ENCODE data around the gene CCR1.
"Not testable (repeated sequence)": the region's sequence is repeated elsewhere in the genome, so short reads cannot be mapped to it uniquely, and the experiment has no call there.

Gene CCR1

DNA sequence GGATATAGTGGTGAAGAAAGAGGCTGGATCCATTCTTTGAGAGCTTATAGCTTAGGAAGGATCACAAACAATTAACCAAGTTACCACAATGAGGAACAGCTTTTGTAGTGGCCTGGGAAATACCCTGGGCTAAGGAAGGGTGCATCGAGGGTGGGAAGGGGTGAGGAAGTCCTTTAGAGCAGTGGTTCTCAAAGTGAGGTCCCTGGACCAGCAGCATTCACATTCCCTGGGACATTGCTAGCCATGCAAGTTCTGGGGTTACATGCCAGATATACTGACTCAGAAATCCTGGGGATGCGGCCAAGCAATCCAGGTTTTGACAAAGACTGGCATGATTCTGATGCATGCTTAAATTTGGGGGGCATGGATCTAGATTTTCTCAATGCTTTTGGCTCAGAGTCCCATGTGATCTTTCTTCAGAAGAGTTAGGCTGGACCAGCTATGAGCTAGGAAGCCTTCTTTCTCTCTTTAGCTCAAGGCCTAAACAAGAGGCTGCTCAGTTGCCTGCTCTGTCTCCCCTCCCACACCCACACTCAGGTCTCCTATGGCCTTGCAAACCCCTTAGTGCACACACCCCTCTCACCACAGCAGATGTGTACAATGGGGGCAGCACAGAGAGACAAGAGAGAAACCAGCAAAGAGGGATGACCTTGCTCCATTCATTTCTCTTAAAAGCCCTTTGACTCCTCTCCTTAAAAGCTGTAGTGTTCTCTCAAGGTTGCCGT, 1.8 kb upstream of the CCR1 start:
- peak; percentile 38 for DNase-seq (ENCODE audit: low spot score)

DNA sequence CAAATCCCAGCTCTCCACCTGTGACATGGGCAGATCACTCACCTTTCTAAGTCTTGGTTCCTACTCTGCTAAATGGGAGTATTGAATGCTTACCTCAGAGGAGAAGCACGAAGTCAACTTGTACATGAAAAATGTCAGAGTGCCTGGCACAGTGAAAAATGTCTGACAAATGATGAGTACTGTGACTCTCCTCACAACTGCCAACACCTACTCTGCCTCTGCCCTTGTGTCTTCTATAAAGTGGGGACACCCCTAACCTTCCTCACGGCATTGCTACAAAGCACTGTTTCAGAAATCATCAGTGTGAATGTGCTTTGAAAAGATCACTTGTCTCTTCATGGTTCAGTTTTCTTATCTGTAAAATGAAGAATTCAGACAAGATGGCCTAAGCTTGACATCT, 940 bp upstream of the CCR1 start:
- DNase-seq (ENCODE audit: low spot score) = no peak

DNA sequence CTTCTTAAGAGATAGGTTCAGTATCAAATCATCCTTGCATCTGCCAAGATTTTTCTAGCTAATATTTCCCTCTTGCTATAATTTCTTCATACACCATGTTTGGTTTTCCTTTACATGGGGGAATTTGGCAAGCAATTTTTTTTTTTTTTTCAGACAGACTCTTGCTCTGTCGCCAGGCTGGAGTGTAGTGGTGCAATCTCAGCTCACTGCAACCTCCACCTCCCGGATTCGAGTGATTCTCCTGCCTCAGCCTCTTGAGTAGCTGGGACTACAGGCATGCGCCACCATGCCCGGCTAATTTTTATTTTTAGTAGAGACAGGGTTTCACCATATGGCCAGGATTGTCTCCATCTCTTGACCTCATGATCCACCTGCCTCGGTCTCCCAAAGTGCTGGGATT, 599 bp downstream of the CCR1 start:
- not testable (repeated sequence) for DNase-seq (ENCODE audit: low spot score)

DNA sequence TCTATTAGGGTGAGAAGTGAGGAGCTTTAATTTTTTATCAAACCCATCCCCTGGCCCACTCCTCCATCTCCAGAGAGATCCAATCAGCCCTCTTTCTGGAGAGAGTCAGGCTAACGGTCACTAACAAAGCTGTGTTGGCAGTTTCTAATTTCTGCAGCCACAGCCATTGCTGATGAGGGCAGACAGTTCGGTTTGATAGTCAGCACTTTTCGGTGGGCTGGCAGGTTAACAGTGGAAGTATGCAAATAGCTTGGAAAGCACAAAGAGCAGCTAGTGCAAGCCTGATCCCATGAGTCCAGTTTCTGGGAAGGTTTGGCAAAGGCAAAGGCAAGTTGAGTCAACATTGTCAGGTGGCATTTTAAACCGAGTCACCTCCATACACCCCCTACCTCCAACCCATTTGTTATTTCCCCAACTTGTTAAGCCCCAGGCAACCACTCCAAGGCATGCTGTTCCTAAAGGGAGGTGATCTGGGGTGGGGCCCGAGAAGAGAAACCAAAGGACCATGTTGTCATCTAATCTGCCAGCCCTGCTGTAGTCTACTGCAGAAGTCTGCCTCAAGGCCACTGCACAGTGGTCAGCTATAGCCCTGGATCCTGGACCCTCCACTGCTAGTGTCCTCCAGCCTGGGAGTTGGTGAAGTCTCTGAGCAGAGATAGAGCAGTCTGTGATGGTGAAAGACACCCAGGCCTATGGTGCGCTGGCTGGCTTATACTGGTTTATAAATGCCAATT, 1.7 kb downstream of the CCR1 start:
- no peak for DNase-seq (ENCODE audit: low spot score)

DNA sequence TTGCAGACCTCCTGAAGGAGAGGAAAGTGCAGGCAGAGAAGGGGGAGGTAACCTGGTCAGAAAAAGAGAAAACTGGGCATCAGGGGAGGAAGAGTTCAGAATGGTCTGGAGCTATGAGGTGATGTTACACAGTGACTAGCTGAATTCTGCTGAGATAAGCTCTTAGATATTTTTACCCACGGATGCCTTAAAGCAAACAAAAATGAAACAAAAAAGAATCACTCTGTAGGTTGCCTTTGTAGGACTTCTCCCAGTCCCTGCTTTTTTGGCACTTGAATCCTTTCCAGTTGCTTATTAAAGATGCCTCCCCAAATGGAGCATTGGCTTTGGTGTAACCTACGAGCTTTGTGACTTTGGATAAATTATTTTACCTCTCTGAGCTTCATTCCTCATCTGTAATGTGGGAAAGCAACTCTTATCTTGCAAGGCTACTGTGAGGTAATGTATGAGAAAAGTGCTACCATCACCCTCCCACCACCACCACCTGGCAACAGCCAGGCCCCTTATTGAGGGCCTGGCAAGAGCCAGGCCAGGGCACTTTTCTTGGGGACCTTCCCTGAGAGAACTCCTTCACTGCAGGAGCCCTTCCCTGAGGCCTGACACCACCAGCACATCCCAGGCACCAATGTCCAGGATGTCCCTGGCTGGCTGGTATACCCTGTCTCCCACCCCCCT, 2.7 kb downstream of the CCR1 start:
- DNase-seq (ENCODE audit: low spot score) = no peak

DNA sequence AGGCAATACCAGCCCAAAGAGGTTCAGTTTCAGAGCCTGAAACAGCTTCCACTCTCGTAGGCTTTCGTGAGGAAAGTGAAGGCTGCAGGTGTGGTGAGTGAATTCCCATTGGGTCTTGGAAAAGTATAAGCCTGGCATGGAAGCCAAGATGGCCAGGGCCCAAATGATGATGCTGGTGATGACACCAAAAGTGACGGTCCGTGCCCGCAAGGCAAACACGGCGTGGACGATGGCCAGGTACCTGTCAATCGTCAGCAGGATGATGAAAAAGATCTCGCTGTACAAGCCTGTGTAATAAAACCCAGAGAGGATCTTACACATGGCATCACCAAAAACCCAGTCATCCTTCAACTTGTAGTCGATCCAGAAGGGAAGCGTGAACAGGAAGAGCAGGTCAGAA, 4.4 kb downstream of the CCR1 start:
- no peak for DNase-seq (ENCODE audit: low spot score)

DNA sequence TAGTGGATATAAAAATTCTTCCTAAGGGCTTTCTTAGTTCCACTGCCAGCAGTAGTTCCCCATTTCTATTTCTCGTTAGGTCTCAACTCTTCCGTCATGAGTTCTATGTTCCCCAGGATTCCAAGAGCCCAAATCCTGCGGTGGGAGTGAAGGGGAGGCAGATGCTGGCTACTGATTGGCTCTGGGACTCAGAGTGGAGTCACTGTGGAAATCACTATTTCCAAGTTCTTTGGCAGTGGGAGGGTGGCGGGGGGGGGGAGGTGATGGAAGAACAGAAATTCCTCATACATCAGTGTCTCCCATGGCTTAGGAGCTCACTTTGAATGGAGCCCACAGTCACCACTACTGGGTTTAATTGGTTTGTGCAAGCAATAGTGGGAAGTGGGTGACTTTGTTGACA, 5.6 kb downstream of the CCR1 start:
- no peak for DNase-seq (ENCODE audit: low spot score)

DNA sequence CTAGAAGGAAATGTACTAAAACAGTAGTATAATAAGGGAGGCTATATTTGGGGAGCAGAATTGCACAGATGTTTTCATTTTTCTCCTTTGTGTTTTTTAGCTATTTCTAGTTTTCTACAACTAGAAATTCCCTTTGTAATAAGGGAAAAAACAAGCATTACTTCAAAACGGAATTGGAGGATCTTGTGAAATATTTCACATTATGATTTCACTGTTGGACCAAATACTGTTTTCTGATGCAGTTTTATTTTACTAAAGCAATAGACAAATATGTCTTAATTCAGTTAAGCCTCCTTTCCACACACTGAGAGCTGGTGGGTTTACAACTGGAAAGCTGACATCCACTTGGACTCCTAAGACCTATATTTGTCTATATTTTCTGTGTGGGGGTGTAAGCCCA, 7.3 kb downstream of the CCR1 start:
- no peak for DNase-seq (ENCODE audit: low spot score)

DNA sequence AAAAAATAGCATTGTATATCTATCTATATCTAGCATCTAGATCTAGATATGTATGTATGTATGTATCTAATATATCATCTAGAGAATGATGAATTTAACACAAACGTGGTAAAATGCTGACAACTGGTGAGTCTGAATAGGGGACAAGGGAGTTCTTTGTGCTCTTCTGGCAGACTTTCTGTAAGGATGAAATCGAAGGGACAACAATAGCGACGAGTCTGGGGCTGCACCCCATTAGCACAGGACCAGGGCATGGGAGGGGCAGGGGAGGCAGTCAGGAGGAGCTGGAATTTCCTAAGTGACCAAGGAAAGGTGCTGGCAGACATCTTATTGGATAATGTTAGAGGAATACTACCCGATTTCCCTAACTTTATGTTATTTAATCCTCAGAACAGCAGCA, 7.9 kb downstream of the CCR1 start:
- no peak for DNase-seq (ENCODE audit: low spot score)

DNA sequence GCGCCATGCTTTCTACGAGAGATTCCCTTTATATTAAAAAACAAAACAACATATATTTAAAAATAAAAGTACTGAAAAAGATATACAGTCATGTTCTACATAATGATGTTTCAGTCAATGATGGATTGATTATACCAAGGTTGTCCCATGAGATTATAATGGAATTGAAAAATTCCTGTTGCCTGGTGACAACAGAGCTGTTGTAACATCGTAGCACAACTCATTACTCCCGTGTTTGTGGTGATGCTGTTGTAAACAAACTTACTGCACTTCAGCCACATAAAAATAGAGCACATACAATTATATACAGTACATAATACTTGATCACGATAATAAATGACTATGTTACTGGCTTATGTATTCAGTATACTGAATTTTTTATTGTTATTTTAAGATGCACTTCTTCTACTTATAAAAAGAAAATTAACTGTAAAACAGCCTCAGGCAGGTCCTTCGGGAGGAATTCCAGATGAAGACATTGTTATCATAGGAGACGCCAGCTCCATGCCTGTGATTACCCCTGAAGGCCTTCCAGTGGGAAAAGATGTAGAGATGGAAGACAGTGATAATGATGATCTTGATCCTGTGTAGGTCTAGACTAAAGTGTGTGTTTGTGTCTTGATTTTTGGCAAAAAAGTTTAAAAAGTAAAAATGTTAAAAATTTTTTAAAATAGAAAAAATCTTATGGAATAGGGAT, 11.7 kb downstream of the CCR1 start:
- DNase-seq (ENCODE audit: low spot score) = no peak

DNA sequence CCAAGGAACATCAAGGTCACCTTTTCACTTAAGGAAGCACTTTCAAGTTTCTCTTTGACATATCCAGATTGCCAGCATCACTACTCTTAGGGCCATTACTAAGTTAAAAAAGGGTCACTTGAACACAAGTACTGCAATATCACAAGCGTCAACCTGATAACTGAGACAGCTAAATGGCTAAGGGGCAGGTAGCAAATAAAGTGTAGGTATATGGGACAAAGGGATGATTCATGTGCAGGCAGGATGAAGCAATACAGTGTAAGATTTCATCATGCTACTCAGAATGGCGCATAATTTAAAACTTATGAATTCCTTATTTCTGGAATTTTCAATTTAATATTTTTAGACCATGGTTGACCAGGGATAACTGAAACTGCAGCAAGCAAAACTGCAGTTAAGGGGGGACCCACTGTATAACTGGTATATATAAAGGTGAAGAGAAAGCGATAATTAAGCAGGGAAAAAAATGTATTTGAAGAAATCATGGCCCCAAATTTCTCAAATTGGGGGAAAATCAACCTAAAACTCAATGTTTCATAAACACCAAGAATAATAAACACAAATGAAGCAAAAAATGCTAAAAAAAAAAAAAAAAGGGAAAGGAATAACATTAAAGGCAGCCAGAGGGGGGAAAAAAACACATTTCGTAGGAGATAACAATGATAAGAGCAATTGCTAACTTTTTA, 13.1 kb downstream of the CCR1 start:
- no peak for DNase-seq (ENCODE audit: low spot score)

DNA sequence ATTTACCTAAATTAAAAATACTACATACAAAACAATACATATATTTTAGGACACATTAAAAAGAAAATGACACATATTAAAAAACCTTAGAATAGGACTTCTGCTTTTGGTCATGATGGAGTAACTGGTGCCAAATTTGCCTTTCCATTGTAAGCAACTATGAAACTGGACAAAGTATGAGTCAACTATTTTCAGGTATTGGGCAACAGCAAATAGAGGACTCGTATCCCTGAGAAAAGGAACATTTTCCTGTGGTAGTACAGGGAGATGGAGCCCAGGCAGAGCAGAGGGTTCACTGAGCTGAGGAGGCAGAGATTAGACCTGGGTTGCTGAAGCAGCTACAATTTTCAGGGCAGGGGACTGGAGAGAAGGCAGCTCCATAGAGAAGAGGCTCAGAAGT, 14.7 kb downstream of the CCR1 start:
- DNase-seq (ENCODE audit: low spot score) = no peak

DNA sequence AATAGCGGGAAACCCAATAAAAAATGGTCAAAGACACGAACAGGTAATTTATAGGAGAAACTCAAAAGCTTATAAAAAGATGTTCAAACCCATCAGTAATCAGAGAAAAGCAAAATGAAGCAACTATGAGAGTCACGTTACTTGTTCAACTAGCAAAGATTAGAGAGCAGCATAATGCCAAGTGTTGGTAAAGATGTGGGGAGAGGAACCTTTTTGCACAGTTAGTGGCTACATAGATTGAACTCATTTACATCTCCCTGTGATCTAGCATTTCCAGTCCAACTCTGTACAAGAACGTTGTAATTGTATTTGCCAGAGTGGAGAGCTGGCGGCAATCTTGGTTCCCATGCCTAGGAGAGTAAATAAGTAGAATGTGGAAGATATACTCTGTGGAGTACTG, 15.2 kb downstream of the CCR1 start:
- no peak for DNase-seq (ENCODE audit: low spot score)

DNA sequence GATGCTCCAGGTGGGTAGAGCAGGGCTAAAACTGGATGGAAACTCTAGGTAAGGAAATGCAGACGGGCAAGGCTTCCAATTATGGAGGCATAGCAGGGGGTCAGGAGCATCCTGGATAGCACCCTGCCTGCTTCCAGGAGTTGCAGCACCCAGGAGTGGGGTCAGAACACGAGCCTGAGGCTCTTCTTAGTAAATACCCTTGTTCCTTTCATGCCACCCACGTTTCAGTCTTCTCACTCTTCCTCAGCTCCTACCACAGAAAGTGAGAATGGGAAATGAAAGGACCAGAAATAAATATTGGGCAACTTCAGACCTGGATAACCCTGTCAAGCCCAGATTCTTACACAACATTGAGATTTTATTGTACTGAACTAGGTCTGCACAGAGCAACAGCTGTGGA, 16.4 kb downstream of the CCR1 start:
- DNase-seq (ENCODE audit: low spot score) = no peak

DNA sequence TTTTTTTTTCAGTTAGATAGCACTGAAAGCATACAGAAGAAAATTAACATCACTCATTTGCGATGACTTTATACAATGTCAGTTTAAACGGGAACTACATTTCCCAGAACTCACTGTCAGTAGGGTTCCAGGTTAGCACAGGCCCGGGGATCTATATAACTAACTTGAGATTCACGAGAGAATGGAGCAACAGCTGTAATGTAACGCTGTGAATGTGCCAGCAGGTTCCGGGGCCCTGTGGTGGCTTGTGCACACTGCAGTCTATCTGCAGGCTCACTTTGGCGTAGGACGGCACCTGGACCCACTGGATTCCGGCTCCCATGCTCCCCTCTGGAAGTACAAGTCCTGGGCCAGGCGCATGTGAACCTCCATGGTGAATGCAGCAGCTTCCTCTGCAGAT, 19.4 kb downstream of the CCR1 start:
- DNase-seq (ENCODE audit: low spot score) = no peak

DNA sequence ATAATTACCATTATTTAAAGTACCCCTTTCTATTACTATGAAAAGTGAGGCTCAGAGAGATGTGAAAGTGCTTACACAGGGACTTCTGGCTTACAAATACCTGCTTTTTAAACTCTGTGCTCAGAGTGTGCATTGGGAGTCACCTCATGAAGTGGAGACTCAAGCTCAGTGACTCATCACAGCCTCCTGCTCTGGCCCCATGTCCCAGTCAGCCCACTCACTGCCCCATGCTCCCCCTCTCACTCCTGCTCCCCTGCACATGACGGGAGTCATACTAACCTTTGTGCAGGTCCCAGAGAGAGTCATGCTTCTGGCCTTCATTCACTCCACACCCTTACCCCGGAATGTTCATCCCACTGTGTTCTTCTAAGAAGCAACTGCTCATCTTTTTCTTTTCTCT, 20.2 kb downstream of the CCR1 start:
- DNase-seq (ENCODE audit: low spot score) = peak; percentile 36

DNA sequence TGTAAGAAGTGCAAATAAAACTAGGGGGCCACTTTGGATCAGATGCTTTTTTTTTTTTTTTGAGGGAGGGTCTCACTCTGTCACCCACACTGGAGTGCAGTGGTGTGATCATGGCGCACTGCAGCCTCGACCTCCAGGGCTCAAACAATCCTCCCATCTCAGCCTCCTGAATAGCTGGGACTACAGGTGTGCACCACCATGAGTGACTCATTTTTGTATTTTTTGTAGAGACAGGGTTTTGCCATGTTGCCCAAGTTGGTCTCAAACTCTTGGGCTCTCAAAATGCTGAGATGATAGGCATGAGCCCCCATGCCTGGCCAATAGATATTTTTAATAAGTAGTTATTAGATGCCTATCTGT, 20.8 kb downstream of the CCR1 start:
- no peak for DNase-seq (ENCODE audit: low spot score)

DNA sequence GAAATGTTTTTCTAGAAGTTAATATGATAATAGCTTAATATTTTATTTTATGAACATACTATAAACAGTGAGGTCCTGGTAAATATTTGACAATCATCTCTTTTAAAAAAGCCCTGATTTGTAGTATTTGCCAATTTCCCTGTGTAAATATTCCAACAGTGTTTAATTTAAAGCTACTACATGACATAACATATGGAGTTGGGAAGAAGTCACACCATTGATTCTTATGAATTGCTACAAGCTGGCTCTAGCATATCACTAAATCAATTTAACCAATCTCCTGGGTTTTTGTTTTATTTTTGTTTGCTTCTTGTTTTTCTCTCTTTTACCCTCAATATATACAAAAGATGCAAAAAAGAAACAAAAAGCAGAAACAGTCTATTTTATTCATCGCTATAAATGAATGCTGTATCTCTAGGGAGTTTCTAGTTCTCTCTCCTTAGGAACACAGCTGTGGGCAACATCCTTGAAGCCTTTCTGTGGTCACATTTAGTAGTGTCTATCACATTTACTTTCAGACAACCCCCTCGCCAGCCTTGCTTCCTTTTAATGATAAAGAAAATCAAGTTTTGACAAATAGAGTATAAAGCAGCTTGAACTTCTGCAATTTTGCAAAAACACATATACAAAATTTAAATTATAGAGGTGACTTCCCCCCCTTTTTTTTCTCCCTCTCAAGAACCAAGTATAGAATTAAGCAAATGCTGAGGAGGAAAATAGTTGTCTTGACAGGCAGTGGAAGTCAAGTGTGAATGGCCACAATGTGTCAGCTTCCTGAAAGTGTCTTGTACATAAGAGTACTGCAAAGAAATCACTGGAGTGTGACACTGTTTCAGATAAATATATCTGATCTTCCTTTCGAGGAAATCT, 21.4 kb downstream of the CCR1 start:
- DNase-seq (ENCODE audit: low spot score) = no peak

DNA sequence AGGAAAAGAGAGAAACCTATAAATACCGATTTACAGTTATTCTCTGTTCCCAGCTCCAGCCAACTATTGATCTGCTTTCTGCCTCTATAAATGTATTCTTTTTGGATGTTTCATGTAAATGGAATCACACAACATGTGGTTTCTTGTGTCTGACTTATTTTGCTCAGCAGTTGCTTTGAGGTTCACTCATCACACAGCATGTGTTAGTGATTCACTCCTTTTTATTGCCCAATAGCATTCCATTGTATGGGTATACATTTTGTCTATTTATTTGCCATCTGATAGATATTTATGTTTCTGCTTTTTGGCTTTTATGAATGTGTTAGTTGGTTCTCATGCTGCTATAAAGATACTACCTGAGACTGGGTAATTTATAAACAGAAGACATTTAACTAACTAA, 23.6 kb downstream of the CCR1 start:
- DNase-seq (ENCODE audit: low spot score) = peak; percentile 43

DNA sequence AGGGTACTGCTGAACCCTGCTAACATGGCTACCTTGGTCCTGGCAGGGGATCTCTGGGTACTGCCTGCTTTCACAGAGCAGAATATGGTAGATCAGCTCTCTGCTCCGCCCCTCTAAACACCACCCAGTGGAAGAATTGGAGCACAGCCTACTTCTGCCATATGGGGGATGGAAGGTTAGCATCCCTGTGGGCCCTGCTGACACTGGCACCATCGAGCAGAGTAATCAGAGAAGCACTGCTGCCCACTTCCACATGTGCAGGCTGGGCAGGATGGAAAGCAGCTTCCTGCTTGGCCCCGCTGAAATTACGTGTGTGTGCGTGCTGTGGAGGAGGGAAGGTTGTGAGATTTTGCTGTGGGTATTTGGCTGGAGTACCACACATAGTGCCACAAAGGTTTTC, 24.8 kb downstream of the CCR1 start:
- DNase-seq (ENCODE audit: low spot score) = no peak

All from AG20443 (cell line).